ENCODE results near the gene CDKAL1.

DNA sequence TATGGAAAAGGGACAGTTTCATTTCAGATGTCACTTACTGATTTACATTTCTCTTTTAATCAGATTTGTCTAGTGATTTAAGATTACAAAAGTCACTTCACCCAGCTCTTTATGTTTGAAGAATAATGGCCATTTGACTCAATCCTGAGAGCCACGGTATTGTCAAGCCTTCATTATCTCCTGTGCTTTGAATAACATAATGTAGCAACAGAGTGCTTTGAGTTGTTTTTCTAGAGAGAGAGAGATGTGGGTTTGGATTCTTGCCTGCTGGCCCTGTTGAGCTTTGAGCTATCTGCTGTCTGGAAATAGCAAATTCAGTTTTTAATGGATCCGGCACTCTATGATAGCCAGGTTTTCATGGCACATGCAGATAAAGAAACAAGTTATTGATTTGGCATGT is 580.9 kb downstream of the CDKAL1 start:
- no peak for TF ChIP-seq POLR2AphosphoS5 (IDR thresholded peaks at IDR 0.05)
- TF ChIP-seq, protein P1, sequence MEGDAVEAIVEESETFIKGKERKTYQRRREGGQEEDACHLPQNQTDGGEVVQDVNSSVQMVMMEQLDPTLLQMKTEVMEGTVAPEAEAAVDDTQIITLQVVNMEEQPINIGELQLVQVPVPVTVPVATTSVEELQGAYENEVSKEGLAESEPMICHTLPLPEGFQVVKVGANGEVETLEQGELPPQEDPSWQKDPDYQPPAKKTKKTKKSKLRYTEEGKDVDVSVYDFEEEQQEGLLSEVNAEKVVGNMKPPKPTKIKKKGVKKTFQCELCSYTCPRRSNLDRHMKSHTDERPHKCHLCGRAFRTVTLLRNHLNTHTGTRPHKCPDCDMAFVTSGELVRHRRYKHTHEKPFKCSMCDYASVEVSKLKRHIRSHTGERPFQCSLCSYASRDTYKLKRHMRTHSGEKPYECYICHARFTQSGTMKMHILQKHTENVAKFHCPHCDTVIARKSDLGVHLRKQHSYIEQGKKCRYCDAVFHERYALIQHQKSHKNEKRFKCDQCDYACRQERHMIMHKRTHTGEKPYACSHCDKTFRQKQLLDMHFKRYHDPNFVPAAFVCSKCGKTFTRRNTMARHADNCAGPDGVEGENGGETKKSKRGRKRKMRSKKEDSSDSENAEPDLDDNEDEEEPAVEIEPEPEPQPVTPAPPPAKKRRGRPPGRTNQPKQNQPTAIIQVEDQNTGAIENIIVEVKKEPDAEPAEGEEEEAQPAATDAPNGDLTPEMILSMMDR (IDR thresholded peaks at IDR 0.05): no peak
